NCI-H146 treated with DMSO at 0.1 percent for 48 hours (cell line): ENCODE data around the gene ING3.

Experiments used
- DNase-seq: peaks from one replicate; lab custom pipeline; 2025; ENCODE audit not compliant: unreplicated experiment; lab: John Stamatoyannopoulos, UW

ING3 gene

GRCh38 chr7:120950539-120951308 lies at the start of gene ING3:
Gene ING3 (plus strand): TSS chr7:120950777. CDS start chr7:120950897, 120 bp downstream.
- DNase-seq: peak; percentile 96

- no peak for DNase-seq
Observed at GRCh38 chr7:120915314-120916105, 35.1 kb upstream of the ING3 start.

- DNase-seq: no peak
Observed at GRCh38 chr7:120916121-120916520, 34.5 kb upstream of the ING3 start.

- DNase-seq: no peak
Observed at GRCh38 chr7:120916538-120916937, 34.0 kb upstream of the ING3 start.

- DNase-seq: no peak
Observed at GRCh38 chr7:120919466-120919865, 31.1 kb upstream of the ING3 start.

GRCh38 chr7:120920034-120920433 lies 30.5 kb upstream of the ING3 start:
- DNase-seq: no peak

- DNase-seq: no peak
Observed at GRCh38 chr7:120920591-120921274, 29.8 kb upstream of the ING3 start.

GRCh38 chr7:120924837-120925236 lies 25.7 kb upstream of the ING3 start:
- DNase-seq: no peak

GRCh38 chr7:120925392-120925791 lies 25.2 kb upstream of the ING3 start:
- no peak for DNase-seq

GRCh38 chr7:120926943-120927346 lies 23.6 kb upstream of the ING3 start:
- DNase-seq: no peak

- no peak for DNase-seq
Observed at GRCh38 chr7:120927454-120928103, 23.0 kb upstream of the ING3 start.

GRCh38 chr7:120931243-120931642 lies 19.3 kb upstream of the ING3 start:
- no peak for DNase-seq

- no peak for DNase-seq
Observed at GRCh38 chr7:120933475-120933874, 17.1 kb upstream of the ING3 start.

- DNase-seq: no peak
Observed at GRCh38 chr7:120939345-120939744, 11.2 kb upstream of the ING3 start.

- no peak for DNase-seq
Observed at GRCh38 chr7:120941064-120941463, 9.5 kb upstream of the ING3 start.

GRCh38 chr7:120941856-120942255 lies 8.7 kb upstream of the ING3 start:
- DNase-seq: no peak

- no peak for DNase-seq
Observed at GRCh38 chr7:120942861-120943260, 7.7 kb upstream of the ING3 start.

GRCh38 chr7:120944826-120945562 lies 5.6 kb upstream of the ING3 start:
- no peak for DNase-seq

- DNase-seq: no peak
Observed at GRCh38 chr7:120947980-120948379, 2.6 kb upstream of the ING3 start.

- DNase-seq: no peak
Observed at GRCh38 chr7:120949393-120949911, 1.1 kb upstream of the ING3 start.
